Chondrocyte (in vitro differentiated cells): ENCODE data around the gene KLK12. TPM values are rescaled to one million over a fixed set of nuclear protein-coding genes. Genes with fewer than 3 reads are reported as not detected.

Source experiments
- DNase-seq: peaks from one replicate; pipeline ENCODE4 v3.0.0; 2021; ENCODE audit warnings: mixed read lengths, low spot score
- H3K27ac Mint-ChIP-seq: one replicate; pipeline ENCODE4 v1.8.0; 2021; ENCODE audit warnings: mild to moderate bottlenecking, moderate library complexity, mixed read lengths; ENCODE audit not compliant: unreplicated experiment
- H3K27me3 Mint-ChIP-seq: 2 replicates; pipeline ENCODE4 v1.8.0; 2021; ENCODE audit warnings: low read depth, mixed read lengths
- H3K36me3 Mint-ChIP-seq: 2 replicates; pipeline ENCODE4 v1.8.0; 2021; ENCODE audit warnings: low read depth, mixed read lengths
- H3K4me1 Mint-ChIP-seq: 2 replicates; pipeline ENCODE4 v1.8.0; 2021; ENCODE audit warnings: low read depth, mild to moderate bottlenecking, mixed read lengths
- H3K4me3 Mint-ChIP-seq: one replicate; pipeline ENCODE4 v1.8.0; 2021; ENCODE audit warnings: mild to moderate bottlenecking, moderate library complexity, mixed read lengths; ENCODE audit not compliant: unreplicated experiment
- H3K9me3 Mint-ChIP-seq: 2 replicates; pipeline ENCODE4 v1.8.0; 2021; ENCODE audit warnings: low read depth, mixed read lengths
- CTCF ChIP-seq: fragments of 200-600 bp; sonication (generic); IDR thresholded peaks from 2 replicates; pipeline ENCODE4 v1.5.0; 2021; ENCODE audit warnings: antibody characterized with exemption, mild to moderate bottlenecking, moderate library complexity
- long read RNA-seq: library from polyadenylated mRNA; stranded (forward); transcript quantifications from one replicate; pipeline ENCODE4 v2.0.0, GENCODE V29; 2021
- total RNA-seq: library from RNA; stranded (reverse); gene quantifications from 3 replicates; pipeline ENCODE4 v1.2.1, GENCODE V29; 2021

KLK12 gene
- not detected in 3 replicates for total RNA-seq
- long read RNA-seq: 0 reads

DNA sequence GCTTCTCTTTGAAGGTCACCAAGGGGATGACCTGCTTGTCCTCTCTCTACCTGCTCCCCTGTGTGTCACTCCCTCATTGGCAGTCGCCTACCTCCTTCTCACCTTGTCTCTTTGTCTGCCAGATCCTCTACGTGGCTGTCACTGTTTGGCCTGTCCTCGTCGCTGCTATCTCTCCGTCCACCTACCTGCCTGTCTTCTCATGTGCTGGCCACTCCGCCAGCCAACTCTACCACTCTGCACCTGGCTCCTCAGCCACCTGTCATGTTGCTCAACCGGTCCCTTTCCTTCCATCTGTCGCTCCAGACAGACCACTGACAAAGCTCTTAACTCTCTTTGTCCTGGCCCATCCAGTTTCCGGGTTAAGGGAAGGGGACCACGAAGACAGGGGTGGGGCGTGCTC lies at the start of gene KLK12:
TSS of gene KLK12 (minus strand) at position 299 of the 400 bp plus-strand sequence. CDS start 381 bp downstream, outside the sequence.
- no peak for DNase-seq
- H3K36me3 Mint-ChIP-seq: no peaks in the 10 kb centered on the region
- peaks cover 8% of the 10 kb centered on the region for H3K9me3 Mint-ChIP-seq
- no peak for TF ChIP-seq CTCF
- no peak within 1 kb of the TSS for H3K27ac Mint-ChIP-seq
- H3K4me3 Mint-ChIP-seq: no peak within 1 kb of the TSS
- H3K27me3 Mint-ChIP-seq: peaks cover 8% of the 10 kb centered on the region
- no peaks in the 10 kb centered on the region for H3K4me1 Mint-ChIP-seq

DNA sequence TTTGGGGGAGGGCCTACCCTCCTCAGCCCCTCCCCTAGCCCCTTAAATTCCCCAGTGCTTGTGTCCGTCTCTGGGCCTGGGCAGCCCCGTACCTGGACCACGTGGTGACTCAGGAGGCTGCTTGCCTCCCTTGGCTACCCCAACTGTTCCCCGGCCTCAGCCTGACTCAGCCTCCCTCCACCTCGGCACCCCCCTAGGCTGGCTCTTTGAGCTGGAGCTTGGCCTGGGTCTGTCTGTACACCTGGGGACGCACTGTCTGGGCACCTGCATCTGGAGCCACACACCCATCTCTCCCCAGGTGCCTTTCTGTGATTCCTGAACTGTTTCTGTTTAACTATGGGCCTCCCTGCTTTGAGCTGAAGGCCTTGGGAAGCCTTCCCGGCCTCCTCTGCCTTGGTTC lies 49.7 kb upstream of the KLK12 start:
- Mint-ChIP-seq H3K4me1 (no peaks in the 10 kb centered on the region), H3K36me3 (peaks cover 2% of the 10 kb centered on the region), H3K27ac (no peak overlapping the region), H3K4me3 (no peak overlapping the region), H3K9me3 (no peaks in the 10 kb centered on the region), H3K27me3 (peaks cover 13% of the 10 kb centered on the region)
- no peak for DNase-seq
- TF ChIP-seq CTCF: no peak

DNA sequence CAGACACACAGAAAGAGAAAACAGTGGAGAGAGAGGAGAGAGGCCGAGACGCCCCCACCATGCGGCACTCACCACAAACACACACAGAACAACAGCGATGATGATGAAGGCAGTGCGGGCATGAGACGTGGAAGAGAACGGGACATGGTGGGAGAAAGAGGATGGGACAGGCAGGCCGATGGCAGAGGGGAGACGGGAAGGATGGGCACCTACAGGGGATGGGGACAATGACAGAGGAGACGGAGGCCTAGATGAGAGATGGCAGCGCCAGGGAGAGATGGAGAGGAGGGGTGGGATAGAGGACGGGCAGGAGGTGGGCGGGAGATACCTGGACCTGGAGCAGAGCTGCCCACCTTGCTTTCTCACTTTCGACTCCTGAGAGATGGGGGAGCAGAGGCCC lies 49.0 kb upstream of the KLK12 start:
- Mint-ChIP-seq H3K9me3 (no peaks in the 10 kb centered on the region), H3K27ac (no peak overlapping the region), H3K27me3 (peaks cover 13% of the 10 kb centered on the region), H3K36me3 (peaks cover 2% of the 10 kb centered on the region), H3K4me1 (no peaks in the 10 kb centered on the region), H3K4me3 (no peak overlapping the region)
- TF ChIP-seq CTCF: no peak
- no peak for DNase-seq

DNA sequence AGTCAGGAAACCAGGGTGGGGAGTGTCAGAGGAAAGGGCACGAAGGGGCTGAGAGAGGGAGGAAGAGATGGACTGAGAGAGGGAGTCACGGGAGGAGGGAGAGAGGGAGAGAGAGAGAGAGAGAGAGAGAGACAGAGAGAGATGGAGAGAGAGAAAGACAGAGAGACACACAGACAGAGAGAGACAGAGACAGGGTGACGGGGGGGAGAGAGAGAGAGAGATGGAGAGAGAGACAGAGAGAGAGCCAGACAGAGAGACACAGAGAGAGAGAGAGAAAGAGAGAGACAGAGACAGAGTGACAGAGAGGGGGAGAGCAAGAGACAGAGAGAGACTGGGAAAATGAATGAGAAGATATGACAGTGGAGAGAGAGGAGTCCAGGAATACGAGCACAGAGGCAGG lies 48.4 kb upstream of the KLK12 start:
- Mint-ChIP-seq H3K27ac (no peak overlapping the region), H3K4me3 (no peak overlapping the region)

DNA sequence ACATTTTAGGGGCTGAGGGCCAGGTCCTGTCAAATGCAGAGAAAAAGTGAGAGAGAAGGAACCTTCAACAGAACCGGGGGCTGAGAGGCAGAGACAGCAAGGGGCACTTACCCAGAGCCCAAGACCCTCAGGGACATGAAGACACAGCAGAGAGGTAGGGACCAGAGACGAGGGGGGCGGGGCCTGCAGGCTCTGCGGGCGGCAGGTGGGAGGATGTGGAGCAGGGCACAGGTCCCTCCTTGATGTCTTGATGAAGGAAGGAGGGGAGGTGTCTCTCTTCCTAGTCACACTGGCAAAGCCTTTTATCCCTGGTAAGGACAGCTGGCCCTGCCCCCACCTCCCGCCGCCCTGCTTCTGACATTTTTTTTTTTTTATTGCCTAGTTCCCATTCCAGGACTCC lies 47.8 kb upstream of the KLK12 start, which contains the start of gene KLK14:
TSS of gene KLK14 (minus strand) at position 277 of the 400 bp plus-strand sequence. CDS start at position 4, 273 bp downstream.
- no peak for TF ChIP-seq CTCF
- no peak for DNase-seq
- H3K27me3 Mint-ChIP-seq: peaks cover 13% of the 10 kb centered on the region
- H3K4me3 Mint-ChIP-seq: no peak within 1 kb of the TSS
- H3K27ac Mint-ChIP-seq: no peak within 1 kb of the TSS
- no peaks in the 10 kb centered on the region for H3K9me3 Mint-ChIP-seq
- H3K4me1 Mint-ChIP-seq: no peaks in the 10 kb centered on the region
- H3K36me3 Mint-ChIP-seq: peaks cover 2% of the 10 kb centered on the region

More for the DNA sequence above, 48.4 kb upstream of the KLK12 start:
- no peaks in the 10 kb centered on the region for H3K4me1 Mint-ChIP-seq
- TF ChIP-seq CTCF: no peak
- H3K36me3 Mint-ChIP-seq: peaks cover 2% of the 10 kb centered on the region
- no peaks in the 10 kb centered on the region for H3K9me3 Mint-ChIP-seq
- H3K27me3 Mint-ChIP-seq: peaks cover 13% of the 10 kb centered on the region
- no peak for DNase-seq
